GM23338 (cell line): Measurements from ENCODE around the gene SZRD1. TPM values are rescaled to one million over a fixed set of nuclear protein-coding genes. Genes with fewer than 3 reads are reported as not detected.
A peak's percentile ranks its signal among the peaks of the same experiment; 100 is the strongest.

Experiments
- ATAC-seq: fragments of 200-7000 bp; cut with Tn5 transposase; 3 replicates; pipeline ENCODE4 v1.9.1; 2020
- DNase-seq: peaks from one replicate; pipeline ENCODE4 v3.0.0-alpha.2; 2015; ENCODE audit warnings: low spot score
- H2AFZ ChIP-seq: fragments of 200-600 bp; sonication (generic); 2 replicates; pipeline ENCODE4 v1.8.0; 2016; ENCODE audit warnings: antibody characterized with exemption, mild to moderate bottlenecking, moderate library complexity
- H3F3A ChIP-seq: fragments of 200-600 bp; sonication (generic); replicated peaks from 2 replicates; pipeline ENCODE4 v1.8.0; 2017; ENCODE audit warnings: antibody characterized with exemption, mixed run types, low read depth
- H3K27ac ChIP-seq: fragments of 200-600 bp; sonication (generic); 2 replicates; pipeline ENCODE4 v1.6.1; 2016; ENCODE audit warnings: low read depth
- H3K27me3 ChIP-seq: fragments of 200-600 bp; sonication (generic); 2 replicates; pipeline ENCODE4 v1.8.0; 2016; ENCODE audit warnings: mild to moderate bottlenecking, mixed run types, moderate library complexity; ENCODE audit not compliant: insufficient read depth
- H3K36me3 ChIP-seq: fragments of 200-600 bp; sonication (generic); 2 replicates; pipeline ENCODE4 v1.8.0; 2016; ENCODE audit warnings: mild to moderate bottlenecking; ENCODE audit not compliant: insufficient read depth
- H3K4me1 ChIP-seq: fragments of 200-600 bp; sonication (generic); 2 replicates; pipeline ENCODE4 v1.8.0; 2016; ENCODE audit warnings: mild to moderate bottlenecking, moderate library complexity; ENCODE audit not compliant: insufficient read depth
- H3K4me2 ChIP-seq: fragments of 200-600 bp; sonication (generic); 2 replicates; pipeline ENCODE4 v1.7.1; 2017; ENCODE audit warnings: mixed run types
- H3K4me3 ChIP-seq: fragments of 200-600 bp; sonication (generic); 2 replicates; pipeline ENCODE4 v1.6.1; 2016; ENCODE audit warnings: mixed run types
- H3K79me2 ChIP-seq: fragments of 200-600 bp; sonication (generic); replicated peaks from 2 replicates; pipeline ENCODE4 v1.8.0; 2017; ENCODE audit warnings: mild to moderate bottlenecking; ENCODE audit not compliant: insufficient read depth
- H3K9me2 ChIP-seq: fragments of 200-600 bp; sonication (generic); 2 replicates; pipeline ENCODE4 v1.8.0; 2017; ENCODE audit not compliant: insufficient read depth
- H4K20me1 ChIP-seq: fragments of 200-600 bp; sonication (generic); replicated peaks from 2 replicates; pipeline ENCODE4 v1.8.0; 2017; ENCODE audit warnings: mild to moderate bottlenecking; ENCODE audit not compliant: insufficient read depth
- H3K27ac Mint-ChIP-seq: 2 replicates; pipeline ENCODE4 v1.8.0; 2020; ENCODE audit warnings: inconsistent platforms, mild to moderate bottlenecking, moderate library complexity, mixed read lengths
- H3K27me3 Mint-ChIP-seq: 3 replicates; pipeline ENCODE4 v1.8.0; 2022; ENCODE audit warnings: low read depth, mild to moderate bottlenecking, moderate library complexity, mixed read lengths, inconsistent platforms; ENCODE audit not compliant: insufficient read depth, poor library complexity
- H3K36me3 Mint-ChIP-seq: 3 replicates; pipeline ENCODE4 v1.8.0; 2021; ENCODE audit warnings: low read depth, mild to moderate bottlenecking, inconsistent platforms, moderate library complexity, mixed read lengths
- H3K4me1 Mint-ChIP-seq: 3 replicates; pipeline ENCODE4 v1.8.0; 2020; ENCODE audit warnings: mild to moderate bottlenecking, inconsistent platforms, mixed read lengths
- H3K4me3 Mint-ChIP-seq: 3 replicates; pipeline ENCODE4 v1.8.0; 2021; ENCODE audit warnings: moderate library complexity, mild to moderate bottlenecking, inconsistent platforms, mixed read lengths
- H3K9me3 Mint-ChIP-seq: 3 replicates; pipeline ENCODE4 v1.8.0; 2020; ENCODE audit warnings: moderate library complexity, mild to moderate bottlenecking, inconsistent platforms, mixed read lengths
- CTCF ChIP-seq, 2 experiments: fragments of 200-600 bp in 1 of 2; sonication (generic) in 1 of 2; conservative IDR thresholded peaks; 2 replicates each; pipeline versions ENCODE4 v1.5.1 to v1.6.1; 2016 to 2017; ENCODE audit warnings: antibody characterized with exemption in 2 of 2, low read depth in 2 of 2, mild to moderate bottlenecking in 2 of 2, moderate library complexity in 1 of 2
- ETS1 ChIP-seq: IDR thresholded peaks from 2 replicates; pipeline ENCODE4 v1.6.1; 2016; ENCODE audit warnings: antibody characterized with exemption
- EZH2phosphoT487 ChIP-seq: fragments of 200-600 bp; sonication (generic); IDR thresholded peaks from one replicate; pipeline ENCODE4 v1.8.1; 2018; ENCODE audit warnings: antibody characterized with exemption; ENCODE audit not compliant: unreplicated experiment
- REST ChIP-seq: IDR thresholded peaks from one replicate; pipeline ENCODE4 v1.6.1; 2018; ENCODE audit warnings: antibody characterized with exemption; ENCODE audit not compliant: unreplicated experiment
- STAT1 ChIP-seq: IDR thresholded peaks from one replicate; pipeline ENCODE4 v1.6.1; 2016; ENCODE audit warnings: antibody characterized with exemption; ENCODE audit not compliant: unreplicated experiment
- ZNF114 ChIP-seq: fragments of 250-450 bp; sonication (Bioruptor Pico); IDR thresholded peaks from 2 replicates; pipeline ENCODE4 v1.5.0; 2020; ENCODE audit warnings: mild to moderate bottlenecking, moderate library complexity
- polyA plus RNA-seq: library from polyadenylated mRNA; unstranded; fragments of >200 nt; fragmentation: Nextera tagmentation; extraction: Ambion mirVana; gene quantifications from 2 replicates; pipeline ENCODE4 v1.2.1, GENCODE V29; 2016
- total RNA-seq: library from RNA; depleted of rRNA; stranded (reverse); fragments of >200 nt; shearing (Covaris generic); gene quantifications from 2 replicates; pipeline ENCODE4 v1.2.3, GENCODE V29; 2014

The SZRD1 gene
- total and polyA plus RNA-seq, 2 experiments from 2014 or later, result 32.5 to 70.9 TPM

GRCh38 chr1:16440131-16440469 is 73.1 kb downstream of the SZRD1 start:
- ATAC-seq, result peak; percentile 66
- no peaks in the 10 kb centered on the region for H3K36me3 ChIP-seq
- Mint-ChIP-seq H3K36me3 (peaks cover 10% of the 10 kb centered on the region; the same call in 2 of the 3 replicates), H3K9me3 (no peaks in the 10 kb centered on the region), H3K4me1 (0 out of 3 replicates have a peak, but pooled peaks cover 7% of the 10 kb centered on the region), H3K27me3 (peaks cover 14% of the 10 kb centered on the region), H3K4me3 (peak overlapping the region; percentile 95), H3K27ac (peak overlapping the region; percentile 64)
- peak overlapping the region; percentile 95 for H3K4me3 ChIP-seq
- peaks cover 27% of the 10 kb centered on the region; the same call in 1 of the 2 replicates for H4K20me1 ChIP-seq
- peaks cover 16% of the 10 kb centered on the region for H3K79me2 ChIP-seq
- peak; percentile 75 for DNase-seq
- H2AFZ ChIP-seq, result peak overlapping the region; percentile 94
- H3K4me1 ChIP-seq, result no peaks in the 10 kb centered on the region; the same call in 1 of the 2 replicates
- H3K9me2 ChIP-seq, result no peaks in the 10 kb centered on the region
- TF ChIP-seq ZNF114 (CRISPR knock-in tag) (peak; percentile 60; the same call in 1 of the 2 replicates), STAT1 (no peak)
- peak overlapping the region; percentile 72 for H3K4me2 ChIP-seq
- peaks cover 10% of the 10 kb centered on the region; the same call in 1 of the 2 replicates for H3K27me3 ChIP-seq
- 0 out of 2 replicates have a peak overlapping the region, but pooled peaks have one; percentile 16 for H3K27ac ChIP-seq
- H3F3A ChIP-seq, result peaks cover 8% of the 10 kb centered on the region

GRCh38 chr1:16440470-16441281 is 73.6 kb downstream of the SZRD1 start, which contains the start of gene NECAP2:
TSS of gene NECAP2 (plus strand) at chr1:16440724. CDS start at chr1:16440762, 38 bp downstream.
- peaks cover 30% of the 10 kb centered on the region; the same call in 1 of the 2 replicates for H4K20me1 ChIP-seq
- H3K4me3 ChIP-seq, result peak within 1 kb of the TSS; percentile 95
- Mint-ChIP-seq H3K4me3 (peak within 1 kb of the TSS; percentile 95), H3K9me3 (no peaks in the 10 kb centered on the region), H3K4me1 (0 out of 3 replicates have a peak, but pooled peaks cover 7% of the 10 kb centered on the region), H3K27me3 (peaks cover 14% of the 10 kb centered on the region), H3K27ac (peak within 1 kb of the TSS; percentile 64), H3K36me3 (peaks cover 12% of the 10 kb centered on the region)
- peaks cover 16% of the 10 kb centered on the region for H3K79me2 ChIP-seq
- H3K27me3 ChIP-seq, result peaks cover 10% of the 10 kb centered on the region; the same call in 1 of the 2 replicates
- H2AFZ ChIP-seq, result peak within 1 kb of the TSS; percentile 98
- ATAC-seq (peak; percentile 93), DNase-seq (peak; percentile 97)
- H3K9me2 ChIP-seq, result no peaks in the 10 kb centered on the region
- no peaks in the 10 kb centered on the region; the same call in 1 of the 2 replicates for H3K4me1 ChIP-seq
- H3F3A ChIP-seq, result peaks cover 8% of the 10 kb centered on the region
- H3K4me2 ChIP-seq, result peak within 1 kb of the TSS; percentile 86
- no peaks in the 10 kb centered on the region for H3K36me3 ChIP-seq
- H3K27ac ChIP-seq, result peak within 1 kb of the TSS; percentile 81; the same call in 1 of the 2 replicates
- TF ChIP-seq REST, result no peak
- peak; percentile 90 for TF ChIP-seq ETS1
- peak; percentile 59 to 91 for TF ChIP-seq CTCF (conservative IDR thresholded peaks at IDR 0.05; ENCODE audit: low read depth in 2 of 2)
- no peak for TF ChIP-seq EZH2phosphoT487
